HG03520 (cell line): ENCODE data around the gene TPK1.
"Not testable (repeated sequence)": the region's sequence is repeated elsewhere in the genome, so short reads cannot be mapped to it uniquely, and the experiment has no call there.

ENCODE experiments used
- ATAC-seq: cut with Tn5 transposase; IDR thresholded peaks from one replicate; pipeline ENCODE4 v1.9.1; 2021; ENCODE audit warnings: mild to moderate bottlenecking, moderate library complexity; ENCODE audit not compliant: unreplicated experiment

The TPK1 gene

DNA sequence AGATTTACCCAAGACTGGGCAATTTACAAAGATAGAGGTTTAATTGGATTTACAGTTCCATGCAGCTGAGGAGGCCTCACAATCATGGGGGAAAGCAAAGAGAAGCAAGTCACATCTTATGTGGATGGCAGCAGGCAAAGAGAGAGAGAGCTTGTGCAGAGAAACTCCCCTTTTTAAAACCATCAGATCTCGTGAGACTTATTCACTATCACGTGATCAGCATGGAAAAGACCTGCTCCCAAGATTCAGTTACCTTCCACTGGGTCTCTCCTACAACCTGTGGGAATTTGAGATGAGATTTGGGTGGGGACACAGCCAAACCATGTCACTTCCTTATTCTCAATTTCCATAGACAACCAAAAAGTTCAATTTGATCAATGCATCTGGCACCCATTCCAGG is 407.4 kb downstream of the TPK1 start:
- no peak for ATAC-seq

DNA sequence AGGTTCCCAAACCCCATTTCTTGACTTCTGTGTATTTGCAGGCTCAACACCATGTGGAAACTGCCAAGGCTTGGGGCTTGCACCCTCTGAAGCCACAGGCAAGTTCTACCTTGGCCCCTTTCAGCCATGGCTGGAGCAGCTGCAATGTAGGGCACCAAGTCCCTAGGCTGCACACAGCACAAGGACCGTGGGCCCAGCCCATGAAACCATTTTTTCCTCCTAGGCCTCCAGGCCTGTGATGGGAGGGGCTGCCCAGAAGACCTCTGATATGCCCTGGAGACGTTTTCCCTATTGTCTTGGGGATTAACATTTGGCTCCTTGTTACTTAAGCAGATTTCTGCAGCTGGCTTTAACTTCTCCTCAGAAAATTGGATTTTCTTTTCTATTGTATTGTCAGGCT is 408.3 kb downstream of the TPK1 start:
- not testable (repeated sequence) for ATAC-seq

DNA sequence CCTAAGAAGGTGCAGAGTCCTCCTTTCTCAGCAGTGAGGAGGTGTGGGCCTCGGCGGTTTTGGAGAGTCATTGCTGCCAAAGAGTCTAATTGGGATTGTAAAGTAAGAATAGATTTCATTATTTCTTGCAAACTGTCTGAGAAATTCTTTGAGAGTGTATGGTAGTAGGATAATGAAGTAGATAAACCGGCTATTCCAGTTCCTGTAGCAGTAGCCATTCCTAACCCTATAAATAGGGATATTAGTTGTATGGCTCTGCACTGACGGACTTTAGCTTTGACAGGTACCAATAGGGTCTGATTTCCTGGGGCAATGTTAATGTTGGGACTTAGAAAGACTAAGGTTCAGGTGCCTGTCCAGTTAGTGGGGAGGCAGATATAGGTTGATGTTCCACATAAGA is 416.9 kb downstream of the TPK1 start:
- not testable (repeated sequence) for ATAC-seq

DNA sequence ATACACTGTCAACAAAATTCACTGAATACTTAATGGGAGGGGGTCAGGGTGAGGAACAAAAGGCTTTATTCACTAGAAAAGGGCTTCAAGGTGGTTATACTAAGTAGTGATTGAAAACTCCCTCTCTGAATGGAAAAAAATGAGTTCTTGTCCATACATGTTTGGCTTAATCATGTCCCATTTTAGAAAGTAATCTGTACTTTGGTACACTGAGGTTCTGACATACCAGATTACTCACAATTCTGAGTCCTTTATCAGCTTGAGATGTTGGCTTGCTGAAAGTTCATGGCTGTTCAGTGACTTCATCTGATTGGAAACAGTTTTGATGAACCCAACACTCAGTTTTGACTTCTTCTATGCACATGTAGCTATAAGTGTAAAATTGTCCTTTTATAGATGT is 419.5 kb downstream of the TPK1 start:
- ATAC-seq: no peak

DNA sequence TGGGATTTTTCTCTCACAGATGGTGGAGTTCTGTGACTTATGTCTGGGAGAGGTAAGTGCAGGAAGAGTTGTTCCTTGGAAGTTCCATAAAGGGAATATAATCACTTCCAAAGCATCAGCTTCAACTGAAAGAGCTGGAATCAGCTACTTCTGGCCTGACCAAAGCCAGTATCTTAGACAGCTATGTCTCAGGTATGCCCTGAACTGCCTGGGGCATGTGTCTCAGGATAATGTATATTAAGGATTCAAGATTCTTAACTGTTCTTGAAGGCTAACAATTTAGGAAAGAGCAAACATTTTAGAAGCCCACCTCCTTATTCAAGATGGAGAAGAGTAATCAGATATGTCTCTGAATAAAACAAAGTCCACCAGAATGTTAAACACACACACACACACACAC is 420.0 kb downstream of the TPK1 start:
- ATAC-seq: no peak

DNA sequence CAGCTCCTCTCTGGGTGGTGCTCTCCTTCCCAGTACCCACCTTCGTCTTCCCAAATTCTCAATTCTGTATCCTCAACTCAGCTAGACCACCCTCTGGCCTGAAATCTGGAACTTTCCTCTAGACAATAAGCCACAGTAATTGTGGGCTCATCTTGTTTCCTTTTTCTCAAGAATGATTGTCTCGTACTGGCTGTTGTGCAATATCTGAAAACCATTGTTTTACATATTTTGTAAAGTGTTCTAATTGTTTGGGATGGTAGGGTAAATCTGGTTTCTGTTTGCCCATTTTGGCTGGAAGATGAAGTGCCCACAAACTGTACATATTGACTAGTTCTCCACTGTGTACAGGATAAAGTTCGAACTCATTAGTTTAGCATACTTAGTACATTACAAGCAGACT is 421.0 kb downstream of the TPK1 start:
- ATAC-seq: no peak

DNA sequence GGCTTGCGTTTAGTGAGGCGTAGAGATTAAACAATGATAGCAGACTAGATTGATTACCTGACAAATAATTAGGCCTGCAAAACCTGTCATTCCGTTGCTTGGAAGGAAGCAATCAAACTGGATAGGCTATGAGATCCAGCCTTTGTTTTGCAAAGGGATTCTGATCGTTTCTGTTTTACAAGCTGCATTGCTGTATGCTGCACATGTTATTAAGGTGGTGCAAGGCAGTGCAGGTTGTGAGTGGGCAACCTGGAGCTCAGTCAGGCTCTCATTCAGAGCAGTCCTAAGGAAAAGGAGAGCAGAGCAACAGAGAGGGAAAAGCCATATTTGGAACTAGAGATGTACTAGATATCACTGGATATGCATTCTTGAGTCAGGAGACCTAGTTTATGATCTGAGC is 425.4 kb downstream of the TPK1 start:
- no peak for ATAC-seq

DNA sequence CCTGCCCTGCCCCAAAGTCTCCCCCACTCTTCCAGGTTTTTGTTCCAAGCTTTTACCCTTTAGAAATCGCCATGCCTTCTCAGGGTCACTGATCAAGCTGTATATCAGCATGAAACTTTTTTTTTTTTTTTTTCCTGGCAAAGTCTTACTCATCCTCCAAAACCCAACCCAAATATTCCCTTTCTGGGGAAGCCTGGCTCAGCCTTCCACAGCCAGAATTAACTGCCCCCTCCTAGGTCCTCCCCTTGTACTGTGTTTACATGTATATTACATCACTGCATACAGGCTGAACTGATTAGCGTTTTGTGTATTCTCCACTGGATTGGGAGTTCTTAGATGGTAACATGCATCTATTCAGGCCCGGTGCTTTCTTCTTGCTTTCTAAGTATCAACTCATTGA is 427.7 kb downstream of the TPK1 start:
- ATAC-seq: no peak

DNA sequence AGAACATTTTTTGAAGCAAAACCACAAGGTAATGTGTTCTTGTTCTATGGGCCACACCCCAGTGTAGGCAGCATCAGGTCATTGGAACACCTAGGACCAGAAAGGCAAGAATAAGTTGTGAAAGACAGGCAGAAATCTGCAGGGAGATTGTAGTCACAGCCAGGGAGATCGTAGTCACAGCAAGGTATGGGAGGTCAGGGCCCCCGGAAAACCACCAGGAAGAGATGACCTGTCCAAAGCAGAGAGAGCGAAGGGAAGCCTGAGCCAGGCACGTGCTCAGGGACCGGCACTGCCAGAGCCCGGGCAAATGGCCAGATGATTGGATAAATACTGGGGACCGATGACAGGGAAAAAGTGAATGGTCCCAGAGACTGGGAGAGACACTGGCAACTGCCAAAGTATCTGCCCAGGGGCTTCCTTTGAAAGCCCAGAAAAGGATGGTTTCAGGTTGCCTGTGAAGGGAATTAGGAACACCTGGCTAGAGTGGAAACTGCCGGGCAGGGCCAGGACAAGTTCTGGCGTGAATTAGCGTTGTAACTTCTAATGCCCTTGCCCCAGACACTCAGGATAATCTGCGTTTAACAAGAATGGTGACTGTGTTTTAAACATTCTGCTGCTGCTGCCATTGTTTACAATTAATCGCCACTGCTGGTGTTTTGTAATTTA is 428.5 kb downstream of the TPK1 start:
- ATAC-seq: no peak

DNA sequence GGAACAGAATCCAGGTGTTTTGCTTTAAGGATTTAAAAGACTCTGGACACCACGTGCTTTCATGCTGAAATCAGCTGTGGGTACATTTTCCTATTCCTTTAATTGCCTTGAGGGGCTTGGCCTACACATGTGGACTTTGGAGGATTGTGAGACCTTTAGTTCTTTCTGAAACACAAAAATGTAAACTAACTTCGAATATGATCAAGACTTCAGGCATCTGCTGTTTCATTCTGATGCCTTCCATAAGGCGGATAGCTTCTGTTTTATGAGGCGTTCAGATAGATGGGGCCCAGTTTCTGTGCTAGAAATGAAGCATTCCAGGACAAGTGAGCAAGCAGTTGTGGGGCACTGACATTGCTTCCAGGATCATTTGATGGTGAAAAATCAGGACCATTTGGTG is 430.9 kb downstream of the TPK1 start:
- ATAC-seq: no peak

DNA sequence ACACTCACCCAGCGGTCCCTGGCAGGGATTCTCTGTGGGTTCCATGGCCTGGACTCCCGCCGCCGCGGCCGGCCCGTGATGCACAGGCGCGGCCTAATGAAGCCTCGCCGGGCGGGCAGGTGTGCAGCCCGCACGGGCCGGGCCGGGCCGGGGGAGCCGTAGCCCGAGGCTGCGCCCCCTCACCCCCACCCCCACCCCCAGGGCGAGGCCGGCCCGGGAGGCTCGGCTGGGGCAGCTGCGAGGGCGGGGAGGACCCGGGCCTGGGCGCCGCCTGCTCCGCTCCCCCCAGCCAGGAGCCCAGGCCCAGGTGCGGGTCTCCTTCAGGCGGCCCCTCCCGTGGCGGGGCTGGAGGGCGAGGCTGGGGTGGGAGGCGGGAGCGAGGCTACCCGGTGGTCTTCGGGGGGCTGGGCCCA is 432.2 kb downstream of the TPK1 start, which contains the start of gene NOBOX:
Gene NOBOX (minus strand): TSS at position 45 of the 413 bp plus-strand sequence.
- no peak for ATAC-seq

DNA sequence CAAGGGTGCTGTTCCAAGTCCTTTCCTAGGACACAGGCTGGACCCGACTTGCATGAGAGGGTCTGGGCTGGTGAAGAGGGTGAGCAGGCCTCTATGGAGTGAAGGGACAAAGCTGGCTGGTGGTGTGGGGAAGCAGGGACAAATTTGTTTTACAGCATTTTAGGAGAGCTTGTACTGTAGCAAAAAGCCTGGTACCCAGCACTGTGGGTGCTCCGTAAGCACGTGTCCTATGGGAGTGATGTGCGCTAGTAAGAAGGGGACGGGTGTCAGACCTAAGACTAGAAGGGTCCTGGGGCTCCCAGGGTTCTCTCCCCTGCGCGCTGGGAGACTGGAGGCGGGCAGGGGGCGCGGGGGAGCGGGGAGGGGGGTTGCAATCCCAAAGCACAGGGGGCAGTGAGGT is 432.8 kb downstream of the TPK1 start:
- no peak for ATAC-seq
